Body of pancreas (tissue), 4 donors: ENCODE measurements around the gene TATDN2. TPM values are rescaled to one million over a fixed set of nuclear protein-coding genes. Genes with fewer than 3 reads are reported as not detected.

Experiments used
- ATAC-seq: fragments of 150-250 bp; one replicate; pipeline ENCODE4 v1.9.1; 2016
- DNase-seq, 4 donors: peaks; one replicate each; pipeline ENCODE4 v3.0.0-alpha.2; 2019
- H3K27ac ChIP-seq, 4 donors: fragments of 200-600 bp; sonication (generic); 1 replicate in 3 of 4; 2 replicates in 1 of 4; pipeline versions ENCODE4 v1.5.1 to v1.6.1; 2016 to 2019; ENCODE audit warnings: mild to moderate bottlenecking in 1 of 4, mixed read lengths in 1 of 4, moderate library complexity in 1 of 4
- H3K27me3 ChIP-seq, 2 donors: fragments of 200-600 bp; sonication (generic); one replicate each; pipeline ENCODE4 v1.6.0; 2016; ENCODE audit warnings: mild to moderate bottlenecking in 1 of 2
- H3K36me3 ChIP-seq, 2 donors: fragments of 200-600 bp; sonication (generic); replicated peaks in 1 of 2; 2 replicates each; pipeline ENCODE4 v1.5.1; 2016; ENCODE audit warnings: low read depth in 2 of 2; ENCODE audit not compliant: insufficient read depth in 1 of 2
- H3K4me1 ChIP-seq: fragments of 200-600 bp; sonication (generic); one replicate; pipeline ENCODE4 v1.6.0; 2016
- H3K4me3 ChIP-seq, 2 donors: fragments of 200-600 bp; sonication (generic); 1 replicate in 1 of 2; 2 replicates in 1 of 2; pipeline ENCODE4 v1.5.1; 2016 to 2019
- H3K9me3 ChIP-seq, 3 donors: fragments of 200-600 bp; sonication (generic); 1 replicate in 2 of 3; 2 replicates in 1 of 3; pipeline ENCODE4 v1.5.1; 2016
- CTCF ChIP-seq, 7 experiments: fragments of 450-650 bp in 4 of 7; fragments of 200-600 bp in 3 of 7; sonication (generic) in 3 of 7; IDR thresholded peaks; one replicate each; pipeline ENCODE4 v1.5.1; 2016 to 2019; ENCODE audit warnings: antibody characterized with exemption in 7 of 7
- POLR2A ChIP-seq, 3 donors: fragments of 450-650 bp; IDR thresholded peaks; one replicate each; pipeline ENCODE4 v1.6.1; 2016; ENCODE audit warnings: antibody characterized with exemption in 3 of 3, mild to moderate bottlenecking in 2 of 3
- WGBS, 2 donors: methylation state at CpG; one replicate each; pipeline ENCODE4 v1.1.5; 2017; 5-methylcytosine and 5-hydroxymethylcytosine counted together
- intact Hi-C: fragments of 100-400 bp; cut with DNase I; formaldehyde crosslinking; loops from one replicate; pipeline ENCODE4 v1.15.1; 2023
- total RNA-seq, 2 donors: library from RNA; depleted of rRNA; stranded (reverse); fragments of >200 nt; gene quantifications; one replicate each; pipeline ENCODE4 v1.1.0, GENCODE V29; 2016

The TATDN2 gene
- total RNA-seq, 2 donors from 2014 or later: 15.3 to 19.8 TPM

DNA sequence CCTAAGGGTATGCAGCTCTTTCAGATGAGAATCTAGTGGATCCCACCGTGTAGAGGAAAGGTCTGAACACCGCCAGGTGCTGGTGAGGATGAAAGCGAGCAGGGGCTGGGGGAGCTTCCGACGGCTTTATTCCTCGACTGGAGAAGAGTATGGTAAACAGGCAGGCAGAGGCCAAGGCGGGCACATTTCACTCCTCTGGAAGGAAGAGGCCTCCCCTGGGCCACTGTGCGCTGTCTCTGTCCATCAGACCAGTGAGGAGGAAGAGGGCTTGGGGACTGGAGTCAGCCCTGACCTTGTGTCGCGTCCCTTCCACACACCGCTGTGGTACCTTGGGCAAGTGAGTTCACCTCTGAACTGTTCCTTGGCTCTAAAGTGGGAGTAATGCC lies 40.3 kb downstream of the TATDN2 start:
- DNase-seq (no peak), ATAC-seq (no peak)
- no peak for TF ChIP-seq CTCF (IDR thresholded peaks at IDR 0.05)
- no peak for TF ChIP-seq POLR2A (IDR thresholded peaks at IDR 0.05)
- intact Hi-C loops: no loop called here
- no peaks in the 10 kb centered on the region for H3K27me3 ChIP-seq
- no peak overlapping the region for H3K27ac ChIP-seq
- H3K4me1 ChIP-seq: peaks cover 19% of the 10 kb centered on the region
- no peaks in the 10 kb centered on the region for H3K9me3 ChIP-seq
- peaks cover 0 to 2% of the 10 kb centered on the region in 2 donors for H3K36me3 ChIP-seq
- H3K4me3 ChIP-seq: no peak overlapping the region
- 85 to 87% methylated on average over 11 of the region's 11 CpGs for WGBS, 2 donors

DNA sequence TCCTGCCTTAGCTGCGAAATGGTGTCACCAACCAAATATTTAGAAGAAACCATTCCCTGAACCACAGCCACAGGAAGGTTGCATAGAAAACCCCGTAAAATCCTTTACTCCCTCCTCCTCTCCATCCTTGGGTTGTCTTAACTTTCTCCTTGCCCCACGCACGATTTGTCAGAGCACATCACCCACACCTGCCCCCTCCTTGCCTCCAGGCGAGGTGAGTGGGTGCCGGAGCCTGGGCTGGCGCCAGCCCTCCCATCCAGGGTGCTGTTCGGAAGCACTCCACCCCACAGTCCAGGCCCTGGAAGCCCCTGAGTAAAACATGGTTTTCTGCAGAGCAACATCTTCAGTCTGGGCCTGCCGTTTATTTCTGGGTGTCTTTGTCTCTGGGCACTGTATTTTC lies 40.8 kb downstream of the TATDN2 start:
- no peaks in the 10 kb centered on the region for H3K27me3 ChIP-seq
- intact Hi-C loops: no loop called here
- peaks cover 15% of the 10 kb centered on the region for H3K4me1 ChIP-seq
- H3K27ac ChIP-seq: no peak overlapping the region
- DNase-seq (no peak), ATAC-seq (no peak)
- WGBS, 2 donors: 89 to 91% methylated on average over 8 to 9 of the region's 9 CpGs
- H3K4me3 ChIP-seq: no peak overlapping the region
- TF ChIP-seq POLR2A (IDR thresholded peaks at IDR 0.05) (no peak), CTCF (IDR thresholded peaks at IDR 0.05) (no peak)
- peaks cover 0 to 2% of the 10 kb centered on the region in 2 donors for H3K36me3 ChIP-seq
- H3K9me3 ChIP-seq: no peaks in the 10 kb centered on the region

GRCh38 chr3:10289787-10290355 lies 41.6 kb downstream of the TATDN2 start:
- Histone ChIP-seq H3K4me3 (no peak overlapping the region), H3K36me3 (peaks cover 0 to 2% of the 10 kb centered on the region in 2 donors), H3K9me3 (no peaks in the 10 kb centered on the region), H3K4me1 (peaks cover 15% of the 10 kb centered on the region), H3K27ac (no peak overlapping the region), H3K27me3 (no peaks in the 10 kb centered on the region)
- intact Hi-C loops: no loop called here
- ATAC-seq: no peak
- DNase-seq: no peak
- WGBS, 2 donors: 95 to 100% methylated on average over 4 to 9 of the region's 9 CpGs
- TF ChIP-seq CTCF (IDR thresholded peaks at IDR 0.05) (no peak), POLR2A (IDR thresholded peaks at IDR 0.05) (no peak)

GRCh38 chr3:10290481-10291176 lies 42.4 kb downstream of the TATDN2 start:
- no peak for DNase-seq
- no peak for ATAC-seq
- intact Hi-C loops: no loop called here
- no peak overlapping the region for H3K27ac ChIP-seq
- H3K9me3 ChIP-seq: no peaks in the 10 kb centered on the region
- no peak overlapping the region for H3K4me3 ChIP-seq
- 85 to 92% methylated on average over 14 to 18 of the region's 18 CpGs for WGBS, 2 donors
- H3K4me1 ChIP-seq: peaks cover 15% of the 10 kb centered on the region
- H3K36me3 ChIP-seq: peaks cover 0 to 2% of the 10 kb centered on the region in 2 donors
- H3K27me3 ChIP-seq: no peaks in the 10 kb centered on the region
- TF ChIP-seq CTCF (IDR thresholded peaks at IDR 0.05): no peak
- no peak for TF ChIP-seq POLR2A (IDR thresholded peaks at IDR 0.05)

GRCh38 chr3:10291641-10292040 lies 43.4 kb downstream of the TATDN2 start:
- no peaks in the 10 kb centered on the region for H3K9me3 ChIP-seq
- DNase-seq (no peak), ATAC-seq (no peak)
- H3K36me3 ChIP-seq: peaks cover 0 to 2% of the 10 kb centered on the region in 2 donors
- peaks cover 19% of the 10 kb centered on the region for H3K4me1 ChIP-seq
- WGBS, 2 donors: 91 to 93% methylated on average over 5 to 6 of the region's 6 CpGs
- H3K27me3 ChIP-seq: no peaks in the 10 kb centered on the region
- intact Hi-C loops: no loop called here
- peak overlapping the region in 1 of 4 donors; percentile 71 for H3K27ac ChIP-seq
- TF ChIP-seq POLR2A (IDR thresholded peaks at IDR 0.05): no peak
- TF ChIP-seq CTCF (IDR thresholded peaks at IDR 0.05): no peak
- H3K4me3 ChIP-seq: no peak overlapping the region
